Central memory CD8-positive, alpha-beta T cell (primary cell): ENCODE results near the gene TAF1B.

Source experiments
- ATAC-seq: fragments of 150-1000 bp; cut with Tn5 transposase; replicated peaks from 2 replicates; pipeline ENCODE4 v1.10.0; 2022; ENCODE audit warnings: mild to moderate bottlenecking, moderate FRiP score, moderate number of reproducible peaks; ENCODE audit not compliant: poor library complexity, severe bottlenecking; ENCODE audit errors: extremely low read depth
- DNase-seq, 2 donors: peaks; one replicate each; pipeline ENCODE4 v3.0.0; 2021; ENCODE audit warnings: low spot score in 2 of 2
- H3K27ac Mint-ChIP-seq: one replicate; pipeline ENCODE4 v1.8.0; 2022; ENCODE audit warnings: low read depth, mild to moderate bottlenecking, moderate library complexity, mixed read lengths
- H3K27me3 Mint-ChIP-seq: one replicate; pipeline ENCODE4 v1.8.0; 2022; ENCODE audit warnings: mixed read lengths
- H3K36me3 Mint-ChIP-seq: one replicate; pipeline ENCODE4 v1.8.0; 2022; ENCODE audit warnings: mild to moderate bottlenecking, moderate library complexity, mixed read lengths; ENCODE audit not compliant: insufficient read depth
- H3K4me1 Mint-ChIP-seq: one replicate; pipeline ENCODE4 v1.8.0; 2022; ENCODE audit warnings: mixed read lengths
- H3K4me3 Mint-ChIP-seq: one replicate; pipeline ENCODE4 v1.8.0; 2022; ENCODE audit warnings: mild to moderate bottlenecking, moderate library complexity, mixed read lengths
- H3K9me3 Mint-ChIP-seq: one replicate; pipeline ENCODE4 v1.8.0; 2022; ENCODE audit warnings: mixed read lengths

Gene TAF1B

GRCh38 chr2:9811679-9812511 lies 31.4 kb upstream of the TAF1B start:
- H3K4me3 Mint-ChIP-seq, result no peak overlapping the region
- H3K4me1 Mint-ChIP-seq, result peaks cover 13% of the 10 kb centered on the region
- peaks cover 2% of the 10 kb centered on the region for H3K36me3 Mint-ChIP-seq
- DNase-seq (no peak), ATAC-seq (no peak)
- no peaks in the 10 kb centered on the region for H3K9me3 Mint-ChIP-seq
- H3K27me3 Mint-ChIP-seq, result peaks cover 6% of the 10 kb centered on the region
- H3K27ac Mint-ChIP-seq, result no peak overlapping the region

DNA sequence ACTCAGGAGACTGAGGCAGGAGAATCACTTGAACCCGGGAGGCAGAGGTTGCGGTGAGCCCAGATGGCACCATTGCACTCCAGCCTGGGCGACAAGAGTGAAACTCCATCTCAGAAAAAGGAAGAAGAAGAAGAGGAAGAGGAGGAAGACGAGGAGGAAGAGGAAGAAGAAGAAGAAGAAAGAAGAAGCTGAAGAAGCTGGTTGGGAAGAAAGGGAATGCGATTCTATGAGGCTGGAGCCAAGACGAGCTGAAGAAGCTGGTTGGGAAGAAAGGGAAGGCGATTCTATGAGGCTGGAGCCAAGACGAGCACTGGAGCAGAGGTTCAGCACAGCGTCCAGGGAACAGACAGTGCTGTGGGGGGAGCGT lies 30.3 kb upstream of the TAF1B start:
- Mint-ChIP-seq H3K27me3 (peaks cover 6% of the 10 kb centered on the region), H3K27ac (peak overlapping the region; percentile 54), H3K36me3 (peaks cover 2% of the 10 kb centered on the region), H3K4me3 (no peak overlapping the region), H3K4me1 (peaks cover 13% of the 10 kb centered on the region), H3K9me3 (no peaks in the 10 kb centered on the region)
- DNase-seq (no peak), ATAC-seq (no peak)

DNA sequence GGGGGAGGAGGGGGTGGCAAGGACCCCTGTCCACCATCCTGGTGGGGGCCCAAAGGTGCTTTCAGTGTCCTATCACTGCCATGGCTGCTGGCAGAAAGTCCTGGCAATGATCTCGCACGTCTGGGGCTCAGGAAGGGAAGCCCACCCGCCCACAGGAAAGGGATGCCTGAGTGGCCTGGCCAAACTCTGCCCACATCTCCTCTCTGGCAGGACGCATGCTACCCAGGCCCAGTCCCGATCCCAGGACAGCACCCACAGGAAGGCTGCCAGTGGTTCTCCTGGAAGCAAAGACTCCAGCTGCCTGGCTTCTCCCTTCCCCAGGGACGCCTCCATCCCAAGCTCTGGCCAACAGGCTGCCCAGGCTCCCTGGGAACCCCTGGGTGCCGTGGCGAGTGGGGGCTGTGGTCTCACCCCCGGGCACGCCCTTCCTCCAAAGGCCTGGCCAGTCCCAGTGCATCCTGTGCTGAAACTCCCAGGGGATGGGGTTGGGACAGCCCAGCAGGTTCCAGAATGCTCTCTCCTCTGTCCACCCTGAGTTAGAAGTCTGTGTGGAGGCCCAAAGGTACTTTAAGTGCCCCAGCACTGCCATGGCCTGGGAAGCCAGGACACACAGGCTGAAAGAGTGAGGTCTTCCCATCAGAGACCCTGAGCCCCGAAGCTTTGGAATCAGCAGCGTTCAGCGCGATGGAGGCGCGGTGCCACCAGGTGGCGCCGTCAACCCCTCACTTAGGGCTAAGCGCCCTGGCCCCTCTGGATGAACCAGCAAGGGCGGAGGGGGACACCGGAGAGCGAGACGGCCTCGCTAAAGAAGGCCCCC lies 29.8 kb upstream of the TAF1B start:
- Mint-ChIP-seq H3K36me3 (peaks cover 2% of the 10 kb centered on the region), H3K27ac (no peak overlapping the region), H3K9me3 (no peaks in the 10 kb centered on the region), H3K27me3 (peaks cover 6% of the 10 kb centered on the region), H3K4me1 (peaks cover 13% of the 10 kb centered on the region), H3K4me3 (no peak overlapping the region)
- ATAC-seq, result peak; percentile 75
- peak; percentile 48 to 67 for DNase-seq

DNA sequence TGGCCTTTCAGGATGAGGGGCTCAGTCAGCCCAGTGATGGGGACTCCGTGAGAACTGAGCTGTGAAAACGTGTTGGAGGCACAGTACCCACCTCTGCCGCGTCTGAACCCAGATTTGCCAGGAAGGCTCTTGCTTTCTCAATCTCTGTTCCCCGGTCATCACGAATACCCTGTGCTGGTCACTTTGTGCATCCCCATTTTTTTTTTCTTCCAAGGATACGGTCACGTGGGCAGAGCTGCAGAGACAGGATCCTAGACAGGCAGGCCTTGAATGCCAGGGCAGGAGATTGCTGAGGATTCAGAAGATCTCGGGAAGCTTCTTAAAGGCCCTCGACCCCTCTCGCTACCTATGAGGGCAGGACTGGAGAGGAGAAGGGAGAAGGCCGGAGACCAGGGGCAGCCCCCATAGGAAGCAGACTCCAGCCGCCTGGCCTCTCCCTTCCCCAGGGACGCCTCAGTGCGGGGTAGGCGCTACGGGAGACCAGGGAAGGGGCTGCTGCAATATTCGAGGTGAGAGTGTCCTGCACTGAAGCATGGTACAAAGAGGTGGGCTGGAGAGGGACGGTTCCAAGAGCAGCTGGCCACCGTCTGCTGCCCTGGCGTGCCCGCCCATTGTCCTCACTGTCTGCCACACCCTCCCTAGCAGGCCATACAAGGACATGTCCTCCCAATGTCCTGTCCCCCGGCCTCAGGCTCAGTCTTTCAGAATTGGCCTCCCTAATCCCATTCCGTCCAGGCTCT lies 29.0 kb upstream of the TAF1B start:
- Mint-ChIP-seq H3K36me3 (peaks cover 2% of the 10 kb centered on the region), H3K27ac (no peak overlapping the region), H3K27me3 (peaks cover 6% of the 10 kb centered on the region), H3K4me1 (peaks cover 13% of the 10 kb centered on the region), H3K9me3 (no peaks in the 10 kb centered on the region), H3K4me3 (no peak overlapping the region)
- DNase-seq (no peak), ATAC-seq (no peak)

DNA sequence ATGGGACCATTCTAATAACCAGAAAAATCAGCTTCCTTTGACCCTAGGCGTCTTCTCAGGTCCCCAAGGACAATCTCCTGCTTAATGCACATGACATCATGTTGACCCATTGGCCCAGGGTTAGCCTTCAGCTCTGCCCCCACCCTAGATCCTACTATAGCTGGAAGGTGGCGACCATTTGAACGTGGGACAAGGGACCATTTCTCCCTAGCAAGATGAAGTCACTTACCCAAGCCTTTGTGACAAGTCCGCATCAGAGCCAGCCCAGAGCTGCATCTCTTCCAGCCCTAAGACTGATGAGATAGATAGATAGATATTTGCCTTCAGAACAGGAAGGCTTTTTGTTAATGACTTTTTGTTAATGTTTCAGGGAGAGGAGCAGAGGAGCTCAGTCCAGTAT lies 28.2 kb upstream of the TAF1B start:
- Mint-ChIP-seq H3K4me1 (peaks cover 13% of the 10 kb centered on the region), H3K4me3 (no peak overlapping the region)
- no peak for DNase-seq

DNA sequence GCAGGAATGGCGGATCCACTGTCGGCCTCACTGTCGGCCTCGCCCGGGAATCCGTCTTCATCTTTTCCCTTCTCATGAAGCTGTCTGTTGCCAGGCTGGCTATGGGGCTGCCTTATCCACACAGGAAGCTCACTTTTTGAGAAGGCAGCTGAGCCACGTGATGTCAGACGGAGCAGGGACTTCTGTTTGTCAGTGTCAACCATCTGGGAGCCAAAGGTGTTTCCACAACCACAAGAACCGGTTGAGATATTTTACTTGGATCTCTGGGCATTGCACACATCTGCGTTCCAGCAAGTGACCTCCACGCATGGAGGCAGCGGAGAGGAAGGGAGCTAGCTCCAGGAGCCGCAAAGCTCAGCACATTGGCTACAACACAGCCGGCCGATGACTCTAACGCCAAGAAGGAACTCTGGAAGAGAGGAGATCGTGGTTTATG lies 27.4 kb upstream of the TAF1B start:
- H3K27me3 Mint-ChIP-seq, result peaks cover 6% of the 10 kb centered on the region
- H3K27ac Mint-ChIP-seq, result no peak overlapping the region
- H3K4me3 Mint-ChIP-seq, result no peak overlapping the region
- ATAC-seq (no peak), DNase-seq (no peak)
- peaks cover 13% of the 10 kb centered on the region for H3K4me1 Mint-ChIP-seq
- peaks cover 2% of the 10 kb centered on the region for H3K36me3 Mint-ChIP-seq
- no peaks in the 10 kb centered on the region for H3K9me3 Mint-ChIP-seq

More for the DNA sequence above, 28.2 kb upstream of the TAF1B start:
- no peaks in the 10 kb centered on the region for H3K9me3 Mint-ChIP-seq
- ATAC-seq, result no peak
- no peak overlapping the region for H3K27ac Mint-ChIP-seq
- peaks cover 6% of the 10 kb centered on the region for H3K27me3 Mint-ChIP-seq
- peaks cover 2% of the 10 kb centered on the region for H3K36me3 Mint-ChIP-seq

DNA sequence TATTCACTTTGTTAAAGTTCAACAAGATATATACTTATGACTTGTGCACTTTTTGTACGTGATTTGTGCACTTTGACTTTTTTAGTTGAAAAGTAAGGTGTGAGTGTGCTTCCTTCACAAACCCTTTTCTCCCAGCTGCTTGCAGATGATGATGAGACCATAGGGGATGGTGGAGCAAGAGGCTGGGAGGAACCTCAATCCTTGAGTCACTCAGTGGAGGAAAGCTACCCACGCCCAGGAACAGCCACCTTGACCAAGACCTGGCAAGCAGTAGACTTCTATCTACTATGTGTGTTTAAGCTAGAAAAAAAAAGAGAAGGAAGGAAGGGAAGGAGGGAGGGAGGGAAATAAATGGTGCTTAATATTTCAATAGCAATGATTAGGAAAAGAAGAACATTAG lies 25.2 kb upstream of the TAF1B start:
- Mint-ChIP-seq H3K36me3 (peaks cover 2% of the 10 kb centered on the region), H3K27me3 (no peaks in the 10 kb centered on the region), H3K4me3 (no peak overlapping the region), H3K4me1 (peaks cover 13% of the 10 kb centered on the region), H3K27ac (no peak overlapping the region), H3K9me3 (no peaks in the 10 kb centered on the region)
- ATAC-seq, result no peak
- no peak for DNase-seq

GRCh38 chr2:9819551-9819950 lies 23.7 kb upstream of the TAF1B start:
- Mint-ChIP-seq H3K27me3 (no peaks in the 10 kb centered on the region), H3K27ac (no peak overlapping the region), H3K4me3 (no peak overlapping the region)

DNA sequence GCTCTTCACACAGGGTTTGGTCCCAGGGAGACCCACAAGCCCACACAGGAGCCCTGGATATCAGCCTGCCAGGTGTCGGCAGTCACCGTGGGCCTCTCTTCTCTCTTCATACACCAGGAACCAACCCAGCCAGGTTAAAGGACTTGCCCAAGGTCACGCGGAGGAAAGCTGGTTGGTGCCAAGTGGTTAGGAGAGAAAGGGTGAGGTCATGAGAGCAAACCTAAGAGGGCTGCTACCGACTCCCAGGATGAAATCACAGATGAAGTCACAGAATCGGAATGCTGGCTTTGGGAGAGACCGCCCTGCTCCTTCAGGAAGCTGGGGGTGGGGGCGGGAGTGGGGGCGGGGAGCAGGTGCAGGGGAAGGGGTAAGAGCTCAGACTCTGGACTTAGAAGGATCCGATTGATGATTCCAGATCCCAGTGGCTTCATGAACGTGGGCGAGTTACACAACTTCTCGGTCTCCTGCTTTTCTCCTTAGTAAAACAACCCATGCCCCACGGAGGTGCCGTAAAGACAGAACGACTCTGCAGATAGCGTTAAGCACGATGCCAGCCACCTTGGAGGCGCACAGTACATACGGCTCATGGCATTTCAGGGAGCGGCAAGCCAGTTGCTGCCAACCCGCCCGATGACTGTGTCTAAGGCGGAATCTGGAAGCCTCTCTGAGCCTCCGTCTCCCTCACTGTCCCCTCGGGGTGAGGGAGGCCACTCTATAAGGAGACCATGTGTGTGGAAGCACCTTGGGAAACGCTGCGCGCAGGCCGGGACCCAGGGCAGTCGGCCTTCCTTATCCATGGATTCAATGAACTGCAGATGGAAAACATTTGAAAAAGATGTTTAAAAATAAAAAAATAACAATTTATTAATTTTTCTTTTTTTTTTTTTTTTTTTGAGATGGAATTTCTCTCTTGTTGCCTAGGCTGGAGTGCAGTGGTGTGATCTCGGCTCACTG lies 23.0 kb upstream of the TAF1B start:
- H3K4me1 Mint-ChIP-seq, result peaks cover 6% of the 10 kb centered on the region
- H3K9me3 Mint-ChIP-seq, result no peaks in the 10 kb centered on the region
- H3K36me3 Mint-ChIP-seq, result peaks cover 2% of the 10 kb centered on the region
- DNase-seq (no peak), ATAC-seq (no peak)
- H3K27me3 Mint-ChIP-seq, result no peaks in the 10 kb centered on the region
- no peak overlapping the region for H3K27ac Mint-ChIP-seq
- H3K4me3 Mint-ChIP-seq, result no peak overlapping the region

More at GRCh38 chr2:9819551-9819950, 23.7 kb upstream of the TAF1B start:
- H3K4me1 Mint-ChIP-seq, result peaks cover 6% of the 10 kb centered on the region
- DNase-seq (no peak), ATAC-seq (no peak)
- no peaks in the 10 kb centered on the region for H3K9me3 Mint-ChIP-seq
- peaks cover 2% of the 10 kb centered on the region for H3K36me3 Mint-ChIP-seq

DNA sequence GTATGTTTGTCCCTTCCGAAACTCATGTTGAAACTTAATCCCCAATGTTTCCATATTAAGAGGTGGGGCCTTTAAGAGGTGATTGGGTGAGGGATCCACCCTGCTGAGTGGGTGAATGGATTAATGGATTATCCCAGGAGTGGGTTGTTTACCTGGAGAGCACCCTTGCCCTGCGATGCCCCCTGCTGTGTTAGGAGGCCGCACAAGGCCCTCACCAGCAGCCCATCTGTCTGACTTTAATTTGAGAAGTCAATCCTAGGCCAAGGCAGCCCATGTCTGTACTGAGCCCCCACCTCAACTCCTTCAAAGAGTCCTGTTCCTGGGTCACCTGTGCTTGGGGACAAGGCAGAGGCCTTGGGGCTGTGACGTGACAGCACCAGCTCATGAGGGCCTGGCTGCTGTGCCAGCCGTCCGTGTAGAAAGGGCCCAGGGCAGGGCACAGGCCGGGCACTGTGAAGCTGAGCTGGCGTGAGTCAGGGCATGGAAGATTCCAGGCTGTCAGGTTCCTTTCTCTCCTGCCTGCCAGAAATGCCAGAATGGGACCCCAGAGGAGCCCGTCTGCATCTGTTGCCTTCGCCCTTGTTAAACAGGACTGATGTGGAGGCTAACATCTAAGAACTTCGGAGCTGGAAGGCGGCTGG lies 21.3 kb upstream of the TAF1B start:
- no peaks in the 10 kb centered on the region for H3K36me3 Mint-ChIP-seq
- H3K4me3 Mint-ChIP-seq, result no peak overlapping the region
- DNase-seq (no peak), ATAC-seq (no peak)
- H3K27me3 Mint-ChIP-seq, result no peaks in the 10 kb centered on the region
- H3K4me1 Mint-ChIP-seq, result no peaks in the 10 kb centered on the region
- no peak overlapping the region for H3K27ac Mint-ChIP-seq
- no peaks in the 10 kb centered on the region for H3K9me3 Mint-ChIP-seq

GRCh38 chr2:9824441-9824840 lies 18.8 kb upstream of the TAF1B start:
- no peaks in the 10 kb centered on the region for H3K27me3 Mint-ChIP-seq
- H3K27ac Mint-ChIP-seq, result no peak overlapping the region
- H3K4me1 Mint-ChIP-seq, result no peaks in the 10 kb centered on the region
- no peaks in the 10 kb centered on the region for H3K36me3 Mint-ChIP-seq
- DNase-seq, result no peak
- ATAC-seq, result no peak
- H3K9me3 Mint-ChIP-seq, result no peaks in the 10 kb centered on the region
- no peak overlapping the region for H3K4me3 Mint-ChIP-seq
